Measurements from ENCODE around the gene FRAS1. TPM values are rescaled to one million over a fixed set of nuclear protein-coding genes. Genes with fewer than 3 reads are reported as not detected.

FRAS1 gene
- total RNA-seq, 2 donors from 2014 or later = 77.0 to 78.3 TPM

GRCh38 chr4:78210694-78211410, 153.7 kb downstream of the FRAS1 start:
- TF ChIP-seq CTCF (conservative IDR thresholded peaks at IDR 0.05) = no peak
- Mint-ChIP-seq H3K27ac (no peak overlapping the region), H3K4me3 (no peak overlapping the region), H3K9me3 (no peaks in the 10 kb centered on the region), H3K36me3 (ENCODE audit: low read depth) (peaks cover 8% of the 10 kb centered on the region), H3K27me3 (ENCODE audit: insufficient read depth) (no peaks in the 10 kb centered on the region), H3K4me1 (peaks cover 38% of the 10 kb centered on the region)
- Histone ChIP-seq H3K9ac (ENCODE audit: extremely low read depth, low read length, poor library complexity, severe bottlenecking) (no peak overlapping the region), H3K9me3 (ENCODE audit: control insufficient read depth, low read length) (no peaks in the 10 kb centered on the region), H3K36me3 (ENCODE audit: control insufficient read depth, insufficient read depth, low read length) (no peaks in the 10 kb centered on the region), H3K27ac (ENCODE audit: low read depth, low read length) (no peak overlapping the region), H3K4me1 (ENCODE audit: control insufficient read depth, insufficient read depth, low read length) (peaks cover 15% of the 10 kb centered on the region), H3K4me3 (ENCODE audit: low read length) (no peak overlapping the region), H3K27me3 (ENCODE audit: control insufficient read depth, insufficient read depth, low read length, poor library complexity, severe bottlenecking) (no peaks in the 10 kb centered on the region)
- 92 to 96% methylated on average over 3 to 6 of the region's 6 CpGs for WGBS, 2 experiments (ENCODE audit: insufficient coverage in 1 of 2, insufficient read length in 1 of 2)
- DNase-seq = no peak

GRCh38 chr4:78213218-78213617, 156.1 kb downstream of the FRAS1 start:
- peaks cover 6% of the 10 kb centered on the region for H3K36me3 Mint-ChIP-seq (ENCODE audit: low read depth)
- H3K27me3 Mint-ChIP-seq (ENCODE audit: insufficient read depth) = no peaks in the 10 kb centered on the region
- H3K9ac ChIP-seq (ENCODE audit: extremely low read depth, low read length, poor library complexity, severe bottlenecking) = no peak overlapping the region
- no peak for TF ChIP-seq CTCF (conservative IDR thresholded peaks at IDR 0.05)
- 90 to 97% methylated on average over 3 of the region's 3 CpGs for WGBS, 2 experiments (ENCODE audit: insufficient coverage in 1 of 2, insufficient read length in 1 of 2)
- no peak overlapping the region for H3K27ac Mint-ChIP-seq
- H3K36me3 ChIP-seq (ENCODE audit: control insufficient read depth, insufficient read depth, low read length) = no peaks in the 10 kb centered on the region
- H3K27ac ChIP-seq (ENCODE audit: low read depth, low read length) = no peak overlapping the region
- no peaks in the 10 kb centered on the region for H3K9me3 Mint-ChIP-seq
- H3K4me1 Mint-ChIP-seq = peaks cover 28% of the 10 kb centered on the region
- no peak overlapping the region for H3K4me3 Mint-ChIP-seq
- H3K9me3 ChIP-seq (ENCODE audit: control insufficient read depth, low read length) = no peaks in the 10 kb centered on the region
- no peak overlapping the region for H3K4me3 ChIP-seq (ENCODE audit: low read length)
- H3K27me3 ChIP-seq (ENCODE audit: control insufficient read depth, insufficient read depth, low read length, poor library complexity, severe bottlenecking) = no peaks in the 10 kb centered on the region
- H3K4me1 ChIP-seq (ENCODE audit: control insufficient read depth, insufficient read depth, low read length) = peaks cover 5% of the 10 kb centered on the region
- no peak for DNase-seq

GRCh38 chr4:78214078-78214477, 157.0 kb downstream of the FRAS1 start:
- H3K4me3 Mint-ChIP-seq = no peak overlapping the region
- H3K36me3 Mint-ChIP-seq (ENCODE audit: low read depth) = peaks cover 5% of the 10 kb centered on the region
- DNase-seq = no peak
- no peak overlapping the region for H3K4me3 ChIP-seq (ENCODE audit: low read length)
- H3K27me3 ChIP-seq (ENCODE audit: control insufficient read depth, insufficient read depth, low read length, poor library complexity, severe bottlenecking) = no peaks in the 10 kb centered on the region
- H3K4me1 ChIP-seq (ENCODE audit: control insufficient read depth, insufficient read depth, low read length) = peaks cover 13% of the 10 kb centered on the region
- no peaks in the 10 kb centered on the region for H3K36me3 ChIP-seq (ENCODE audit: control insufficient read depth, insufficient read depth, low read length)
- H3K27me3 Mint-ChIP-seq (ENCODE audit: insufficient read depth) = no peaks in the 10 kb centered on the region
- no peaks in the 10 kb centered on the region for H3K9me3 ChIP-seq (ENCODE audit: control insufficient read depth, low read length)
- H3K9me3 Mint-ChIP-seq = no peaks in the 10 kb centered on the region
- no peak overlapping the region for H3K9ac ChIP-seq (ENCODE audit: extremely low read depth, low read length, poor library complexity, severe bottlenecking)
- TF ChIP-seq CTCF (conservative IDR thresholded peaks at IDR 0.05) = no peak
- H3K27ac Mint-ChIP-seq = no peak overlapping the region
- no peak overlapping the region for H3K27ac ChIP-seq (ENCODE audit: low read depth, low read length)
- peaks cover 34% of the 10 kb centered on the region for H3K4me1 Mint-ChIP-seq
